Calu3 (cell line): ENCODE data around the gene KIAA1217. TPM values are rescaled to one million over a fixed set of nuclear protein-coding genes. Genes with fewer than 3 reads are reported as not detected.

Experiments
- BruUV-seq: library from RNA; stranded (reverse); fragments of 400-500 nt; replicated peaks from 2 replicates; lab custom pipeline; 2021; lab: Mats Ljungman, UMichigan
- CTCF ChIA-PET: fragments of 300-600 bp; sonication (Branson Sonifier 250); formaldehyde crosslinking; loops from one replicate; lab custom pipeline; 2022; ENCODE audit warnings: antibody characterized with exemption; lab: Charles Lee
- DNase-seq: peaks from one replicate; pipeline ENCODE4 v3.0.0; 2022
- H3K27ac Mint-ChIP-seq: one replicate; pipeline ENCODE4 v1.8.0; 2022; ENCODE audit warnings: mixed read lengths; ENCODE audit not compliant: unreplicated experiment
- H3K27me3 Mint-ChIP-seq: one replicate; pipeline ENCODE4 v1.8.0; 2022; ENCODE audit warnings: mixed read lengths; ENCODE audit not compliant: unreplicated experiment
- H3K36me3 Mint-ChIP-seq: one replicate; pipeline ENCODE4 v1.8.0; 2022; ENCODE audit warnings: mild to moderate bottlenecking, moderate library complexity, mixed read lengths; ENCODE audit not compliant: insufficient read depth, unreplicated experiment
- H3K4me1 Mint-ChIP-seq: one replicate; pipeline ENCODE4 v1.8.0; 2022; ENCODE audit warnings: mild to moderate bottlenecking, low read depth, mixed read lengths; ENCODE audit not compliant: unreplicated experiment
- H3K4me3 Mint-ChIP-seq: one replicate; pipeline ENCODE4 v1.8.0; 2022; ENCODE audit warnings: mild to moderate bottlenecking, low read depth, moderate library complexity, mixed read lengths; ENCODE audit not compliant: unreplicated experiment
- H3K9me3 Mint-ChIP-seq: one replicate; pipeline ENCODE4 v1.8.0; 2022; ENCODE audit warnings: low read depth, mixed read lengths; ENCODE audit not compliant: unreplicated experiment
- CTCF ChIP-seq: fragments of 200-600 bp; IDR thresholded peaks from one replicate; pipeline ENCODE4 v1.8.0; 2022; ENCODE audit warnings: antibody characterized with exemption; ENCODE audit not compliant: unreplicated experiment
- intact Hi-C: fragments of 100-400 bp; cut with micrococcal nuclease; formaldehyde crosslinking; loops from one replicate; pipeline ENCODE4 v1.10.0; 2022; ENCODE audit not compliant: unreplicated experiment
- total RNA-seq: library from RNA; stranded (reverse); gene quantifications from 2 replicates; pipeline ENCODE4 v1.2.3, GENCODE V29; 2022

Gene KIAA1217
- total RNA-seq, 1 experiment from 2014 or later = 46.2 TPM

GRCh38 chr10:24292304-24293293, 83.7 kb downstream of the KIAA1217 start:
- no peak overlapping the region for H3K4me3 Mint-ChIP-seq
- DNase-seq = no peak
- intact Hi-C loops = no loop called here
- TF ChIP-seq CTCF = no peak
- no peaks in the 10 kb centered on the region for H3K36me3 Mint-ChIP-seq
- H3K4me1 Mint-ChIP-seq = no peaks in the 10 kb centered on the region
- BruUV-seq = no TSS peak
- no peaks in the 10 kb centered on the region for H3K9me3 Mint-ChIP-seq
- no peaks in the 10 kb centered on the region for H3K27me3 Mint-ChIP-seq
- CTCF ChIA-PET = no interaction called here
- no peak overlapping the region for H3K27ac Mint-ChIP-seq

GRCh38 chr10:24299578-24300260, 90.8 kb downstream of the KIAA1217 start:
- no peak overlapping the region for H3K27ac Mint-ChIP-seq
- no peak for TF ChIP-seq CTCF

GRCh38 chr10:24303522-24304310, 94.8 kb downstream of the KIAA1217 start:
- Mint-ChIP-seq H3K9me3 (peaks cover 3% of the 10 kb centered on the region), H3K27me3 (no peaks in the 10 kb centered on the region), H3K36me3 (no peaks in the 10 kb centered on the region), H3K27ac (no peak overlapping the region), H3K4me1 (peaks cover 12% of the 10 kb centered on the region), H3K4me3 (no peak overlapping the region)
- CTCF ChIA-PET = no interaction called here
- BruUV-seq = no TSS peak
- intact Hi-C loops = no loop called here
- no peak for DNase-seq
- TF ChIP-seq CTCF = no peak

More at GRCh38 chr10:24299578-24300260, 90.8 kb downstream of the KIAA1217 start:
- Mint-ChIP-seq H3K27me3 (no peaks in the 10 kb centered on the region), H3K4me3 (no peak overlapping the region), H3K9me3 (no peaks in the 10 kb centered on the region), H3K4me1 (no peaks in the 10 kb centered on the region), H3K36me3 (no peaks in the 10 kb centered on the region)
- intact Hi-C loops = no loop called here
- CTCF ChIA-PET = no interaction called here
- no TSS peak for BruUV-seq
- no peak for DNase-seq
